GM10266 (cell line): ENCODE measurements around the gene VOPP1.

Experiments
- DNase-seq: peaks from one replicate; pipeline ENCODE4 v3.0.0; 2012; ENCODE audit errors: extremely low spot score
- CTCF ChIP-seq: IDR thresholded peaks from 2 replicates; pipeline ENCODE4 v1.5.1; 2012; ENCODE audit warnings: mild to moderate bottlenecking, low read depth; ENCODE audit not compliant: control insufficient read depth, insufficient read depth; ENCODE audit errors: missing control alignments

VOPP1 gene

DNA sequence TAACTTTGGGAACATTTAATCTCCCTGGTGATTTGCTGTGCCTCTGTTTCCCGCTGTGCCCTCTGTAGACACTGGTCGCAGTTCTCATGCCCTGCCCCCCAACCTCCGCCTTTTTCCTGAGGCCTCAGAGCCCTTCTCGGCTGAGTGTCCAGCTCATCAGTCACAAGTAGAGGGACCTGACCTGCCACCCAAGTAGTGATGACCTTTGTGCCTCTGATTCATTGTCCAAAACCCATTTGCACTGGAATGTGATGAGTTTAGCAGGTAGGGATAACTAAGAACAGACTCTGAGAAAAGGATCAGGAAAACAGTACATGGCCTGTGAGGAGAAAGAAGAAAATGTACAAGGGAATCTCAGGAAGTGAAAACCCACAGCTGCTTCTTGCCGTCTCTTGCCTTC, 148.4 kb downstream of the VOPP1 start:
- no peak for TF ChIP-seq CTCF
- no peak for DNase-seq

DNA sequence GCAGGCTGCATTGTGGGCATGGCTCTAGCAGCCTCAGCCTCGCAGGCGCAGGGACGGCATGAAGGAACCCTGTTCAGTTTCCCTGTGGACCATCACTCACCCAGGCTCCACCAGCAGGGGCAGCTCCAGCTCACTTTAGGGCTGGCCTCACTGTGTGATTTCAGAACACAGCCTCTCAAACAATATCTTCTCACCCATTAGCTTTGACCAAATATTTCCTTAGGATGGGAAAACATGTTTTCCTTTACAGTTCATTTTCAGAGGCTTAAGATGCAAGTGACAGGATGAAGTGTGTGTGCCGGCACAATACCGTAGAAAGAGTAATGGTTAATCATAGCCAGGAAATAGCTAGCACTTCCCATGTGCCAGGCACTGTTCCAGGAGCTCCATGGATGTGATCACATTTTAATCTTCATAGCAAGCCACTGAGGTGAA, 149.0 kb downstream of the VOPP1 start:
- DNase-seq: no peak

More for the DNA sequence above, 149.0 kb downstream of the VOPP1 start:
- no peak for TF ChIP-seq CTCF
